Placental epithelial cell (primary cell): ENCODE results near the gene ZNF135. TPM values are rescaled to one million over a fixed set of nuclear protein-coding genes. Genes with fewer than 3 reads are reported as not detected.

Experiments used
- total RNA-seq: library from RNA; depleted of rRNA; stranded (reverse); fragments of >200 nt; gene quantifications from 2 replicates; pipeline ENCODE4 v1.2.3, GENCODE V29; 2012

The ZNF135 gene
- total RNA-seq, result 6.4 and 9.4 TPM in 2 replicates

DNA sequence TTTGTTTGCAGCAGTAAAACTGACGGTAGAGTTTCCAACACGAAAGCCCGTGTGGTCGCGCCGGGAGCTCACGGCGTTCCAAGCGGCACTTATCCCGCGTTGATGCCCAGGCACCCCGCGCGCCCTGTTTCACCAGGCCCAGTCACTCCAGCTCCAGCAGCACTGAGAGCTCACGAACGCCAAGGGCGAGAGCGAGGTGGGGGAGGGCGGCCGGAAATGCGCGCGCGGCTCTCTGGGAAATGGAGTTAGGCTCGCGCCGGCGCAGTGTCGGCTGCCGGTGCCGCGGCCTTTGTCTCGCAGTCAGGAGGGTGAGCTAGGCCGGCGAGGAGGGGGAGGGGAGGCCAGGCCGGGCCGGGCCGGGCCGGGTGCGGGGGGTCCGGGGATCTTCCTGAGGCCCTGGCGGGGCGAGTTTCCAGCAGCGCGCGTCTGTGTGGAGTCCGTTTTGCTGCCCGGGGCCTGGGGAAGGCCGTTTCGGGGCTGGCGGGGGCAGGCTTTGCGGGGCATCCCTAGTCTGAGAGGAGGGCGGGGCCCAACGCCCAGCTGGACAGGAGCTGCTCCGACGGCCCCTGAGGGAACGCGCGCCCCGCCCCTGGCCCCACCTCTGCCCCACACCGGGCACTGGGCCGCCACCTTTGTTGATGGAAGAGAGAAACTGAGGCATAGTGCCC lies at the start of gene ZNF135:
Gene ZNF135 (plus strand): TSS at position 280 of the 668 bp plus-strand sequence. CDS start 721 bp downstream, outside the sequence.

DNA sequence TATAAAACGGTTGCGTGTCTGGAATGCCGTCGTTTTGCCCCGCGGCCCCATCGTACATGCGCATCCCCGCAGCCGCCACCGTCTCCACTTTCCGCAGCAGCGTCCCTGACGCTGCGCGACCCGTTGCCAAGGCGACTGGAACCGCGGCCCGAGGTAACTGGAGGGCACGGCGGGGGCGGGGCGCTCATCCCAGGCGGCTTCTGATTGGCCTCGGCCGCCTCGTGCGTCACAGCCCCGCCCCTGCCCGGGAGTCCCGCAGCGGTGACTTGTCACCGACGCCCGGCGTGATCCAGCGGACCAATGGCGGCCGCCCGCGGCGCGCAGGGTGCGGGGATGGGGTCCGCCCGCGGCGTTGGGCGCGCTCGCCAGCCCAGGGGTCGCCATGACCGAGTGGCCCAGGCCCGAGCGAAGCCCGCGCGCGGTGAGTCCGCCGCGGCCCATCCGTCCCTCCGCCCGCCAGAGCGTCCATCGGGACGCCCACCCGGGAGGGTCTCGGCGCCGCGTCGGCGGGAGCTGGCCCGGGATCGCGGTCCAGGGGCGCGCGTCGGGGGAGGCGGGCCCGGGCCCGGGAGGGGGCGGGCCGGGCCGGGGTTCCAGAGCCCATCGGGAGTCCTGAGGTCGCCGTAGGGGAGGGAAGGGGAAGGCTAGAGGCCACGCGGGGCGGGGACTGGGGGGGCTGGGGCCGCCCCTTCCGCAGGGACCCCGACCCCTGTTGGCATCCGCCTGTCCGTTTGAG lies 25.2 kb upstream of the ZNF135 start, which contains the start of gene ZSCAN1:
Gene ZSCAN1 (plus strand): TSS at position 285 of the 736 bp plus-strand sequence. CDS start 3,812 bp downstream, outside the sequence.

DNA sequence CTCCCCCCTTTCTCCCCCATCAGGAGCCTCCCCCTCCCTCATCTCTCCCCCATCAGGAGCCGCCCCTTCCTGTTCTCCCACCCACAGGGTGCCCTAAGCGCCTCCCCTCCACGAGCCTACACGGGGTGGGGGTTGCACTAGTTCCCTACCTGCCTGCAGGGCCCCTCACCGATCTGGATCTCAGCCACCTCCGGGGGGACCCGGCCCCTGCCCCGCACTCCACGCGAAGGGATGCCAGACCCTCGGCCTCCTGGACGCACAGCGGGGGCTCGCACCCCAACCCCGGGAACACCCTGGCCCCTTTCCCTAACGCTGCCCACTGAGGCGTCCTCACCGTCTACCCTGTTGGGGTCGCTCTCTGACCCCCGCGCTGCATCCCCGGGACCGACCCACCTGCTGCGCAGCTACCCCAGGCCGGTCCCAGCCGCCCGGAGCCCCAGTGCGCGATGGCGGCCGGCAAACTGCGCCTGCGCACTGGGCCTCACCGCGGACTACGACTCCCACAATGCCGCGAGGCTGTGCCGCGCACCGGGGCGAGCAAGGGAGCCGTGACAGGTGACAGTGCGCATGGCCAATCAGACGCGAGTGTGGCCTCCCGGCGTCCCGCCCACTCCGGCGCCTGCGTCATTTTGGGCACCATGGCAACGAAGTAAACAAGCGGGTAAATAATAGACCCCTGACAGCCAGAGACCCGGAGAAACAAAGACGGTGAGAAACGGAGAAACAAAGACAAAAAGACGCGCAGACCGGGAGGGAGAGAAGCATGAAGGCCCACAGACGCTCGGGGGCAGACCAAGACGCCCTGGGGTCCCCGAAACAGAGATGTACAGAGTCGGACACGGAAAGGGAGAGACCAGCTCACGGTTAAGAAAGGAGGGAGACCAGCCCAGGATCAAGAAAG lies 38.9 kb downstream of the ZNF135 start, which contains the start of gene ZSCAN18:
Gene ZSCAN18 (minus strand): TSS at position 451 of the 901 bp plus-strand sequence. CDS start 7,964 bp downstream, outside the sequence.

Other genes starting within 250 kb of the ZNF135 start
- gene ZNF552, start 244.4 kb upstream of the ZNF135 start, total RNA-seq, result 9.0 and 22.1 TPM in 2 replicates
- 20.9 and 25.1 TPM in 2 replicates for gene ZNF587B, start 229.0 kb upstream of the ZNF135 start, total RNA-seq
- 43.1 and 51.8 TPM in 2 replicates for gene ZNF587, start 209.4 kb upstream of the ZNF135 start, total RNA-seq
- 20.0 and 22.0 TPM in 2 replicates for gene ZNF814, start 170.2 kb upstream of the ZNF135 start, total RNA-seq
- gene ZNF417, start 142.7 kb upstream of the ZNF135 start, total RNA-seq, result 24.4 and 35.3 TPM in 2 replicates
- gene ZNF418, start 123.9 kb upstream of the ZNF135 start, total RNA-seq, result 5.5 and 11.4 TPM in 2 replicates
- gene ZNF256, start 111.6 kb upstream of the ZNF135 start, total RNA-seq, result 4.9 and 7.1 TPM in 2 replicates
- gene C19orf18, start 84.7 kb upstream of the ZNF135 start, total RNA-seq, result not detected in 2 replicates
- 27.9 and 40.6 TPM in 2 replicates for gene ZNF606, start 56.5 kb upstream of the ZNF135 start, total RNA-seq
- gene ZSCAN1, start 25.3 kb upstream of the ZNF135 start, total RNA-seq, result not detected in 2 replicates
- 39.7 and 53.8 TPM in 2 replicates for gene ZSCAN18, start 38.9 kb downstream of the ZNF135 start, total RNA-seq
- gene ZNF329, start 91.5 kb downstream of the ZNF135 start, total RNA-seq, result 14.1 and 17.7 TPM in 2 replicates
- 28.3 and 30.6 TPM in 2 replicates for gene ZNF274, start 123.8 kb downstream of the ZNF135 start, total RNA-seq
- 20.8 and 39.8 TPM in 2 replicates for gene ZNF544, start 169.6 kb downstream of the ZNF135 start, total RNA-seq
- 7.9 and 9.4 TPM in 2 replicates for gene ZNF8, start 219.7 kb downstream of the ZNF135 start, total RNA-seq
- 33.4 and 35.5 TPM in 2 replicates for gene ERVK3-1, start 246.1 kb downstream of the ZNF135 start, total RNA-seq